Mesenchymal stem cell (in vitro differentiated cells and primary cell): ENCODE data around the gene SETD1A.

Experiments
- DNase-seq: peaks from one replicate; pipeline ENCODE4 v3.0.0-alpha.2; 2013
- H2AFZ ChIP-seq: one replicate; pipeline ENCODE4 v1.6.1; 2013; ENCODE audit warnings: low read depth, mild to moderate bottlenecking, control low read depth, inconsistent platforms, low read length, moderate library complexity
- H2AK5ac ChIP-seq: 2 replicates; pipeline ENCODE4 v1.6.1; 2013; ENCODE audit warnings: low read length, moderate library complexity, mild to moderate bottlenecking, inconsistent platforms; ENCODE audit not compliant: severe bottlenecking
- H2BK120ac ChIP-seq: one replicate; pipeline ENCODE4 v1.6.1; 2013; ENCODE audit warnings: low read depth, mild to moderate bottlenecking, inconsistent platforms, low read length, moderate library complexity
- H2BK12ac ChIP-seq, 2 experiments: one replicate each; pipeline ENCODE4 v1.6.1; 2013; ENCODE audit warnings: inconsistent platforms in 2 of 2, low read length in 2 of 2, mild to moderate bottlenecking in 2 of 2, moderate library complexity in 2 of 2, control low read depth in 1 of 2
- H2BK15ac ChIP-seq: one replicate; pipeline ENCODE4 v1.6.1; 2013; ENCODE audit warnings: mild to moderate bottlenecking, low read depth, inconsistent platforms; ENCODE audit not compliant: poor library complexity, severe bottlenecking
- H2BK5ac ChIP-seq: 2 replicates; pipeline ENCODE4 v1.6.1; 2013; ENCODE audit warnings: low read depth, mild to moderate bottlenecking, low read length, control low read depth, inconsistent platforms; ENCODE audit not compliant: poor library complexity, severe bottlenecking
- H3K14ac ChIP-seq, 2 experiments: one replicate each; pipeline ENCODE4 v1.6.1; 2013; ENCODE audit warnings: inconsistent platforms in 2 of 2, low read length in 2 of 2, control low read depth in 1 of 2, mild to moderate bottlenecking in 1 of 2, moderate library complexity in 1 of 2
- H3K18ac ChIP-seq, 2 experiments: one replicate each; pipeline ENCODE4 v1.6.1; 2013; ENCODE audit warnings: inconsistent platforms in 2 of 2, low read length in 2 of 2, control low read depth in 1 of 2, low read depth in 1 of 2, mild to moderate bottlenecking in 1 of 2
- H3K23ac ChIP-seq, 2 experiments: one replicate each; pipeline ENCODE4 v1.6.1; 2013; ENCODE audit warnings: inconsistent platforms in 2 of 2, low read length in 2 of 2, mild to moderate bottlenecking in 2 of 2, moderate library complexity in 2 of 2, control low read depth in 1 of 2
- H3K27ac ChIP-seq: 2 replicates; pipeline ENCODE4 v1.5.1; 2013; ENCODE audit warnings: mild to moderate bottlenecking, moderate library complexity, low read length, control low read depth, inconsistent platforms; ENCODE audit not compliant: poor library complexity, severe bottlenecking
- H3K27me3 ChIP-seq, 2 experiments: 2 replicates each; pipeline versions ENCODE4 v1.6.1 to v1.7.0; 2013; ENCODE audit warnings: low read length in 2 of 2, mild to moderate bottlenecking in 2 of 2, moderate library complexity in 2 of 2, control low read depth in 1 of 2, inconsistent platforms in 1 of 2; ENCODE audit not compliant: control insufficient read depth in 1 of 2, insufficient read depth in 1 of 2
- H3K36me3 ChIP-seq, 2 experiments: 2 replicates each; pipeline versions ENCODE4 v1.6.1 to v1.7.0; 2013; ENCODE audit warnings: low read length in 2 of 2, control low read depth in 1 of 2, inconsistent platforms in 1 of 2, low read depth in 1 of 2, mild to moderate bottlenecking in 1 of 2; ENCODE audit not compliant: insufficient read depth in 2 of 2, control insufficient read depth in 1 of 2
- H3K4ac ChIP-seq, 2 experiments: one replicate each; pipeline ENCODE4 v1.6.1; 2013; ENCODE audit warnings: inconsistent platforms in 2 of 2, low read length in 2 of 2, mild to moderate bottlenecking in 2 of 2, moderate library complexity in 2 of 2, control low read depth in 1 of 2, low read depth in 1 of 2
- H3K4me1 ChIP-seq: 2 replicates; pipeline ENCODE4 v1.6.1; 2013; ENCODE audit warnings: low read depth, low read length, control low read depth; ENCODE audit not compliant: control insufficient read depth, insufficient read depth
- H3K4me2 ChIP-seq: 2 replicates; pipeline ENCODE4 v1.6.1; 2013; ENCODE audit warnings: low read length, mild to moderate bottlenecking, inconsistent platforms; ENCODE audit not compliant: poor library complexity, severe bottlenecking
- H3K4me3 ChIP-seq, 2 experiments: 2 replicates each; pipeline versions ENCODE4 v1.5.1 to v1.7.0; 2013; ENCODE audit warnings: low read length in 2 of 2, mild to moderate bottlenecking in 2 of 2, control low read depth in 1 of 2, low read depth in 1 of 2; ENCODE audit not compliant: insufficient read depth in 1 of 2
- H3K79me1 ChIP-seq: replicated peaks from 2 replicates; pipeline ENCODE4 v1.6.1; 2013; ENCODE audit warnings: mild to moderate bottlenecking, control low read depth, low read length, inconsistent platforms; ENCODE audit not compliant: poor library complexity, severe bottlenecking
- H3K9ac ChIP-seq: 2 replicates; pipeline ENCODE4 v1.7.0; 2013; ENCODE audit warnings: mild to moderate bottlenecking, low read length, moderate library complexity
- H3K9me3 ChIP-seq: 2 replicates; pipeline ENCODE4 v1.7.0; 2013; ENCODE audit warnings: mild to moderate bottlenecking, low read length; ENCODE audit not compliant: control insufficient read depth
- H4K8ac ChIP-seq: one replicate; pipeline ENCODE4 v1.6.1; 2013; ENCODE audit warnings: inconsistent platforms, mild to moderate bottlenecking, low read length, moderate library complexity
- H4K91ac ChIP-seq: one replicate; pipeline ENCODE4 v1.6.1; 2013; ENCODE audit warnings: mild to moderate bottlenecking, low read length, inconsistent platforms
- WGBS: methylation state at CpG from one replicate; pipeline ENCODE4 v1.1.7; 2013; ENCODE audit warnings: mixed read lengths; 5-methylcytosine and 5-hydroxymethylcytosine counted together

The SETD1A gene

DNA sequence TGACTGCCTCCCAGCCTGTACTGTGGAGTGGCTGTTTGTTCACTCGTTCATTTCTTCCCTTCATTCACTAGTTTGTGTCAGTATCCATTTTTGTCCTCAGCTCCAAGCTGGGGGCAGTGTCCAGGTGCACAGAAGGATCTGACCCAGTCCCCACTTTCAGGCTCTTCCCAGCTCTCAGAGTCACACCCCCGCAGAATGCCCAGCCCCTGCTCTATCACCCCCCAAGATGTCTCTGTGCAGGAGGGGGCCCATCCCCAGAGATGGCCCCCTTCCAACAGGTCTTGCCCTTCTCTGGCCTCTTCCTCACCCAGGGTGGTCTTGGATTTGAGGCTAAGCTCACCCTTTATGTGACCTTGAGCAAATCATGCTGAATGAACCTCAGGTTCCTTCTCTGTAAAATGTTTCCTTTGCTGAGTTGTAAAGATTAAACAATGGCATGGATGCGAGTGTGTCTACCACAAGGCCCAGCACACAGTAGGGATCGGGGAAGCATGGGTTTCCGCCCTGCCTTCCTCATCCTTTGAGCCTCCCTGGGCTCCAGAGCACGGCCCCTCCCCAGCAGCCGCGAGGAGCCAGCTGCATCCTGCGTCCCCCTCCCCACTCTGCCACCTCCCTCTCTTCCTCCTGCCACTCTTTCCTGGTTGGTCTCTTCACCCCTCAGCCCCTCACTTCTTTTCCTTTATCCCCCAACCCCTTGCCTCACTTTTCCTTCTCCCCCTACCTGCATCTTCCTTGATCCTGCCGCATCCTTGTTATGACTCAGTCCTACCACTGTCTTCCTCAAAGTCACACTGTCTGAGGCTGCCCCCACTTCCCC is 31.4 kb upstream of the SETD1A start:
- H3K4ac ChIP-seq, result no peak overlapping the region
- peaks cover 27% of the 10 kb centered on the region for H3K4me1 ChIP-seq
- H3K14ac ChIP-seq, result no peak overlapping the region
- WGBS, result 83% methylated on average over 10 of the region's 10 CpGs
- no peak overlapping the region for H4K8ac ChIP-seq
- no peak overlapping the region for H3K23ac ChIP-seq
- no peak overlapping the region for H4K91ac ChIP-seq
- no peak overlapping the region for H2BK5ac ChIP-seq
- H2BK12ac ChIP-seq, result no peak overlapping the region
- no peak overlapping the region for H3K4me3 ChIP-seq
- no peak overlapping the region for H3K9ac ChIP-seq
- no peak overlapping the region for H2AK5ac ChIP-seq
- no peak overlapping the region for H2BK15ac ChIP-seq
- H3K27ac ChIP-seq, result no peak overlapping the region
- no peak overlapping the region for H3K18ac ChIP-seq
- no peak overlapping the region for H3K4me2 ChIP-seq
- H2BK120ac ChIP-seq, result no peak overlapping the region
- no peaks in the 10 kb centered on the region for H3K27me3 ChIP-seq
- H3K9me3 ChIP-seq, result no peaks in the 10 kb centered on the region
- H3K79me1 ChIP-seq, result peaks cover 45% of the 10 kb centered on the region
- peaks cover 35 to 56% of the 10 kb centered on the region in 2 experiments for H3K36me3 ChIP-seq
- H2AFZ ChIP-seq, result no peak overlapping the region
- DNase-seq, result no peak

GRCh38 chr16:30926937-30927788 is 30.4 kb upstream of the SETD1A start:
- Histone ChIP-seq H3K4me3 (no peak overlapping the region), H3K4me1 (peaks cover 24% of the 10 kb centered on the region), H3K79me1 (peaks cover 49% of the 10 kb centered on the region), H2BK15ac (no peak overlapping the region), H2BK5ac (no peak overlapping the region), H3K4ac (no peak overlapping the region), H3K18ac (no peak overlapping the region), H3K36me3 (peaks cover 43 to 61% of the 10 kb centered on the region in 2 experiments), H3K4me2 (no peak overlapping the region), H3K9ac (no peak overlapping the region), H3K23ac (no peak overlapping the region), H3K27me3 (no peaks in the 10 kb centered on the region), H2AFZ (no peak overlapping the region), H3K27ac (no peak overlapping the region), H2BK120ac (no peak overlapping the region), H2AK5ac (no peak overlapping the region), H4K8ac (peak overlapping the region; percentile 7), H4K91ac (peak overlapping the region; percentile 57), H3K9me3 (no peaks in the 10 kb centered on the region), H2BK12ac (no peak overlapping the region), H3K14ac (no peak overlapping the region)
- no peak for DNase-seq
- WGBS, result 97% methylated on average over 20 of the region's 22 CpGs

DNA sequence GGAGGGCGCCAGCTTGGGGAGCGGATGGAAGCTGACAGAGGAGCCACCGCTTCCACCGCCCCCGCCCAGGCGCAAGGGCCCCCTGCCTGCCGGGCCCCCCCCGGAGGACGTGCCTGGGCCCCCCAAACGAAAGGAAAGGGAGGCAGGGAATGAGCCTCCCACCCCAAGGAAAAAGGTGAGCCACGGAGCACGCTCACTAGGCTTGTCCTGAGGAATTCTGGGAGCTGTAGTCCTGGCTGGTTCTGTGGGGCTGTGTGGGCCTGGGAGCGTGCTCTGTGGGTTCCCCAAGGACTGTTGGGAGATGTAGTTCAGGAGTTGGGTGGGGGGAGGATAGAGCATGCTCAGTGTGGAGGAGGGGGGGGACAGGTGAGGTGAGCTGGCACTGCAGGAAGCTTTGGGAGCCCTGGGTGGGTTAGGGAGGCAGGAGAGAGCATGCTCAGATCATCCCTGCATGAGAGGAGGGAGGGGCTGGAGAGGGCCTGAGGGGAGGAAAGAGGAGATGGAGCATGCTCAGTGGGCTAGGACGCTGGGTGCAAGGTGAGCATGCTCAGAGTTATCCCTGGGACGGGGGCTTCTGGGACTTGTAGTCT is 29.7 kb upstream of the SETD1A start:
- H3K4me2 ChIP-seq, result no peak overlapping the region
- no peak overlapping the region for H3K4me3 ChIP-seq
- H3K4me1 ChIP-seq, result peaks cover 24% of the 10 kb centered on the region
- peaks cover 54% of the 10 kb centered on the region for H3K79me1 ChIP-seq
- H2AK5ac ChIP-seq, result no peak overlapping the region
- no peak overlapping the region for H2AFZ ChIP-seq
- H4K91ac ChIP-seq, result no peak overlapping the region
- H3K18ac ChIP-seq, result no peak overlapping the region
- peak overlapping the region; percentile 7 for H4K8ac ChIP-seq
- WGBS, result 75% methylated on average over 15 of the region's 15 CpGs
- no peak overlapping the region for H3K9ac ChIP-seq
- H3K27me3 ChIP-seq, result no peaks in the 10 kb centered on the region
- no peak overlapping the region for H2BK120ac ChIP-seq
- H3K14ac ChIP-seq, result no peak overlapping the region
- no peaks in the 10 kb centered on the region for H3K9me3 ChIP-seq
- H2BK12ac ChIP-seq, result no peak overlapping the region
- DNase-seq, result peak; percentile 22
- H2BK15ac ChIP-seq, result no peak overlapping the region
- H3K27ac ChIP-seq, result no peak overlapping the region
- no peak overlapping the region for H3K4ac ChIP-seq
- no peak overlapping the region for H2BK5ac ChIP-seq
- H3K36me3 ChIP-seq, result peaks cover 49 to 67% of the 10 kb centered on the region in 2 experiments
- no peak overlapping the region for H3K23ac ChIP-seq

- H2AK5ac ChIP-seq, result no peak overlapping the region
- no peak for DNase-seq
- H4K8ac ChIP-seq, result no peak overlapping the region
- H2BK12ac ChIP-seq, result no peak overlapping the region
- H3K18ac ChIP-seq, result no peak overlapping the region
- no peak overlapping the region for H3K4ac ChIP-seq
- no peak overlapping the region for H2BK120ac ChIP-seq
- H3K79me1 ChIP-seq, result peaks cover 54% of the 10 kb centered on the region
- no peak overlapping the region for H2BK15ac ChIP-seq
- H3K9ac ChIP-seq, result no peak overlapping the region
- H3K4me2 ChIP-seq, result no peak overlapping the region
- no peak overlapping the region for H3K27ac ChIP-seq
- peaks cover 50 to 68% of the 10 kb centered on the region in 2 experiments for H3K36me3 ChIP-seq
- no peaks in the 10 kb centered on the region for H3K27me3 ChIP-seq
- no peak overlapping the region for H2BK5ac ChIP-seq
- H3K9me3 ChIP-seq, result no peaks in the 10 kb centered on the region
- peaks cover 24% of the 10 kb centered on the region for H3K4me1 ChIP-seq
- no peak overlapping the region for H3K14ac ChIP-seq
- H3K4me3 ChIP-seq, result no peak overlapping the region
- no peak overlapping the region for H4K91ac ChIP-seq
- no peak overlapping the region for H2AFZ ChIP-seq
- H3K23ac ChIP-seq, result no peak overlapping the region
- WGBS, result 100% methylated on average over 10 of the region's 11 CpGs
Observed at GRCh38 chr16:30928390-30928789, 29.2 kb upstream of the SETD1A start.
